Measurements from ENCODE around the gene CRY2.

Gene CRY2

DNA sequence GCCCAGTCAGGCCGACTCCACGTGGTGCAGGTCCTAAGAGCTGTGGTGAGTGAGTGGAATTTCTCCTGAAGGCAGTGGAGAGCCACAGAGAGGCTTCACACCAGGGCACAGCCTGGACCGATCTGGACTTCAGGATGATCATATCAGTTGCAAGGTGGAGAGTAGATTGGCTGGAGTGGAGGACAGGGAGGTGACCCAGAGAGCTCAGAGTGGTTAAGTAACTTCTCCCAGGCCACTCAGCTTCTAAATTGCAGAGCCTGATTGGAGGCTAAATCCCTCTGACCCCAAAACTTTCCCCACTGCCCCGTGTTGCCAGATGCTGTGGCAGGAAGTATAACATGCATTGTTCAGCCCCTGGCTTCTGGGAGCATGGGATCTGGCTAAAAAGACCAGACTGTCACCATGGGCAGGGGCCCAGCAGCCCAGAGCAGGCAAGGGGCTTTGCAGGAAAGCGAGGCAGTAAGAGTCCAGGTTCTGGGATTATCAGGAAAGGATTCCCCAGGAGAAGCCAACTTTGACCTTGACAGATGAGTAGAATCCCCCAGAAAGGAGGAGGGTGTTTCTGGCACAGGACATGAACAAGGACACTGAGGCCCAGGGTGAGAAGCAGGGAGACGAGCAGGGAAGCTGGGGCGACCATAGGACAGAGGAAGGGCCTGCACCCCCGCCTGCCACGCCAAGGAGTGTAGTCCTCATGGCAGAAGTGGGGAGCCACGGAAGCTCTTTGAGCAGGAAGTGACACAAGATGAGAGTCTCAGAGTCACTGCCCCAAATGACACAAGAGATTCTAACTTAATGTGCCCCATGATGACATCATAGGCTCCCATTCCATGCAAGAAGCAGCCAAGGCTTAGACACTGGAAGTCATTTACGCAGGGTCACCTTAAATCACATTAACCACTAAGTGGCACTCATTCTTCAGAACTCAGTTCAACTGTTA, 37.5 kb upstream of the CRY2 start:
- no peak for TF ChIP-seq ZFX (IDR thresholded peaks at IDR 0.05; ENCODE audit: borderline replicate concordance)
- TF ChIP-seq, protein P1, sequence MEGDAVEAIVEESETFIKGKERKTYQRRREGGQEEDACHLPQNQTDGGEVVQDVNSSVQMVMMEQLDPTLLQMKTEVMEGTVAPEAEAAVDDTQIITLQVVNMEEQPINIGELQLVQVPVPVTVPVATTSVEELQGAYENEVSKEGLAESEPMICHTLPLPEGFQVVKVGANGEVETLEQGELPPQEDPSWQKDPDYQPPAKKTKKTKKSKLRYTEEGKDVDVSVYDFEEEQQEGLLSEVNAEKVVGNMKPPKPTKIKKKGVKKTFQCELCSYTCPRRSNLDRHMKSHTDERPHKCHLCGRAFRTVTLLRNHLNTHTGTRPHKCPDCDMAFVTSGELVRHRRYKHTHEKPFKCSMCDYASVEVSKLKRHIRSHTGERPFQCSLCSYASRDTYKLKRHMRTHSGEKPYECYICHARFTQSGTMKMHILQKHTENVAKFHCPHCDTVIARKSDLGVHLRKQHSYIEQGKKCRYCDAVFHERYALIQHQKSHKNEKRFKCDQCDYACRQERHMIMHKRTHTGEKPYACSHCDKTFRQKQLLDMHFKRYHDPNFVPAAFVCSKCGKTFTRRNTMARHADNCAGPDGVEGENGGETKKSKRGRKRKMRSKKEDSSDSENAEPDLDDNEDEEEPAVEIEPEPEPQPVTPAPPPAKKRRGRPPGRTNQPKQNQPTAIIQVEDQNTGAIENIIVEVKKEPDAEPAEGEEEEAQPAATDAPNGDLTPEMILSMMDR (IDR thresholded peaks at IDR 0.05), result no peak
- no peak overlapping the region for H3K27ac ChIP-seq

DNA sequence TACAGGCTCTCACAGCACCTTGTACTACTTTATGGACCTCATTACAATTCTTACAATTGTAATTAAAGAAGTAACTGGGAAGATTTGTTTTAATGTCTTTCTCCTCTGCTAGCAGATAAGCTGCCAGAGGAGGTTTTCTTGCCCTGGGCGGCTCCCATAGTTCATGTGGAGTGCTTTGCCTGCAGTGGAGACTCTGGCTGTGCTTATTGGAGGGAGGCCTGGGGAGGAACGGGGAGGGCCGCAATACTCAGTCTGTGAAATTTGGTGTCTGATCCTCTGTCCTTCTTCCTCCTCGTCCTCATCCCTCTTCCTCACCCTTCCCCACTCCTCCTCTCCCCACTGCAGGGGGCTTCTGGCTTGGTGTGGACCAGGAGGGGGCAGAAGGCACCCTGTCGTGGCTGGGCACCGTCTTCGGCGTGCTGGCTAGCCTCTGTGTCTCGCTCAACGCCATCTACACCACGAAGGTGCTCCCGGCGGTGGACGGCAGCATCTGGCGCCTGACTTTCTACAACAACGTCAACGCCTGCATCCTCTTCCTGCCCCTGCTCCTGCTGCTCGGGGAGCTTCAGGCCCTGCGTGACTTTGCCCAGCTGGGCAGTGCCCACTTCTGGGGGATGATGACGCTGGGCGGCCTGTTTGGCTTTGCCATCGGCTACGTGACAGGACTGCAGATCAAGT, 36.7 kb upstream of the CRY2 start:
- TF ChIP-seq, protein P1 (IDR thresholded peaks at IDR 0.05), result no peak
- no peak for TF ChIP-seq ZFX (IDR thresholded peaks at IDR 0.05; ENCODE audit: borderline replicate concordance)
- H3K27ac ChIP-seq, result no peak overlapping the region

DNA sequence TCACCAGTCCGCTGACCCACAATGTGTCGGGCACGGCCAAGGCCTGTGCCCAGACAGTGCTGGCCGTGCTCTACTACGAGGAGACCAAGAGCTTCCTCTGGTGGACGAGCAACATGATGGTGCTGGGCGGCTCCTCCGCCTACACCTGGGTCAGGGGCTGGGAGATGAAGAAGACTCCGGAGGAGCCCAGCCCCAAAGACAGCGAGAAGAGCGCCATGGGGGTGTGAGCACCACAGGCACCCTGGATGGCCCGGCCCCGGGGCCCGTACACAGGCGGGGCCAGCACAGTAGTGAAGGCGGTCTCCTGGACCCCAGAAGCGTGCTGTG, 36.2 kb upstream of the CRY2 start:
- no peak for TF ChIP-seq ZFX (IDR thresholded peaks at IDR 0.05; ENCODE audit: borderline replicate concordance)
- TF ChIP-seq, protein P1 (IDR thresholded peaks at IDR 0.05), result no peak
- H3K27ac ChIP-seq, result no peak overlapping the region

GRCh38 chr11:45811571-45812290, 35.5 kb upstream of the CRY2 start:
- no peak overlapping the region for H3K27ac ChIP-seq

DNA sequence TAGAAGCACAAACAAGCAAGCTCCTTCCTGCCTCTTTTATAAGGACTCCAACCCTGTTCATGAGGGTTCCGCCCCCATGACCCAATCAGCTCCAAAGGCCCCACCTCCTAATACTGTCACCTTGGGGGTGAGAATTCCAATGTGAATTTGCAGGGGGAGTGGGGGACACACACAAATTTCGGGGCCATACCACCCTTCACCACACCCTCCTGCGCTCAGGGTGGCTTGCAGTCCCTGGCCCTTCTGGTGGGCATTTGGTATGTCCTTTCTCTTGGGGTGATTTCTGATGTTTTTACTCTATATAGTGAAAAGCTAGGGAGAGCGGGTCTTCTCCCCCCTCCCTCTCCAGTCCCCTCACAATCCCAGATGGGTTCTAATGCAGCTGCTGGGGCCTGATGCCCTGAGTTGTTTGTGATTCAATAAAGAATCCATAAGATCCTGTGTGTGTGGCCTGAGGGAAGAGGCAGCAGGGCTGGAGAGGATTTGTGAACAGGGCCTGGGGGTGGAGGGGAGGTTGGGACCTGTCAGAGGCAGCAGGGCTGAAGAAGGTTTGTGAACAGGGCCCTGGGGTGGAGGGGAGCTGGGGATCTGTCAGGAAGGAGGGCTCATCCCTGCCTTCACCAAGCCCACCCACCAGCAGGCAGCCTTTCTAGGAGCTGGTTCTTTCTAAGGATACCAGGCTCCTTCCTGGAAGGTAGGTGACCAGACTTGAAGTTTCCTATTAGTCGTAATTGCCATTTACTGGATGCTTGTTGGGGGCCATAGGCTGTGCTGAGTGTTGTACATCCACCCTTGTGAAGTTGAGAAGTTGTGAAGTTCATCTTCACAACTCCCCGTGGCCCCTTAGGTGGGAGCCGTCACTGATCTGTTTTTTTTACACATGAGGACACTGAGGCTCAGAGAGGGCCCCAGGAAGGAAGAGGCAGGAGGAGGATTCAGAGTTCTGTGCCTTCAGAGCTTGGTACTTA, 34.4 kb upstream of the CRY2 start:
- TF ChIP-seq ZFX (IDR thresholded peaks at IDR 0.05; ENCODE audit: borderline replicate concordance), result no peak
- TF ChIP-seq, protein P1 (IDR thresholded peaks at IDR 0.05), result no peak
- H3K27ac ChIP-seq, result no peak overlapping the region

More at GRCh38 chr11:45811571-45812290, 35.5 kb upstream of the CRY2 start:
- TF ChIP-seq, protein P1 (IDR thresholded peaks at IDR 0.05), result no peak
- no peak for TF ChIP-seq ZFX (IDR thresholded peaks at IDR 0.05; ENCODE audit: borderline replicate concordance)

GRCh38 chr11:45815747-45816146, 31.5 kb upstream of the CRY2 start:
- no peak overlapping the region for H3K27ac ChIP-seq
- no peak for TF ChIP-seq ZFX (IDR thresholded peaks at IDR 0.05; ENCODE audit: borderline replicate concordance)
- TF ChIP-seq, protein P1 (IDR thresholded peaks at IDR 0.05), result no peak
